ENCODE data around the gene MED12L. TPM values are rescaled to one million over a fixed set of nuclear protein-coding genes. Genes with fewer than 3 reads are reported as not detected.
"Not testable (repeated sequence)": the region's sequence is repeated elsewhere in the genome, so short reads cannot be mapped to it uniquely, and the experiment has no call there.

Gene MED12L
- total RNA-seq: not detected

GRCh38 chr3:151085227-151085888, at the start of gene MED12L:
MED12L (plus strand) TSS chr3:151085664; CDS start chr3:151086927, 1,263 bp downstream.
- DNase-seq: no peak

- DNase-seq: no peak
These were observed 47.6 kb upstream of the MED12L start for GRCh38 chr3:151037746-151038477.

- DNase-seq: no peak
These were observed 40.8 kb upstream of the MED12L start for GRCh38 chr3:151044706-151045105.

GRCh38 chr3:151047636-151048035, 37.8 kb upstream of the MED12L start:
- no peak for DNase-seq

GRCh38 chr3:151051533-151051932, 33.9 kb upstream of the MED12L start:
- DNase-seq: no peak

- no peak for DNase-seq
These were observed 33.1 kb upstream of the MED12L start for GRCh38 chr3:151052346-151052745.

GRCh38 chr3:151052756-151053155, 32.7 kb upstream of the MED12L start:
- DNase-seq: no peak

- no peak for DNase-seq
These were observed 26.7 kb upstream of the MED12L start for GRCh38 chr3:151058740-151059139.

GRCh38 chr3:151062611-151063010, 22.9 kb upstream of the MED12L start:
- no peak for DNase-seq

- DNase-seq: no peak
These were observed 18.3 kb upstream of the MED12L start for GRCh38 chr3:151067158-151067557.

GRCh38 chr3:151072842-151073241, 12.6 kb upstream of the MED12L start:
- DNase-seq: not testable (repeated sequence)

GRCh38 chr3:151074256-151074655, 11.2 kb upstream of the MED12L start:
- no peak for DNase-seq

- DNase-seq: no peak
These were observed 9.4 kb upstream of the MED12L start for GRCh38 chr3:151075869-151076562.

- no peak for DNase-seq
These were observed 8.8 kb upstream of the MED12L start for GRCh38 chr3:151076626-151077025.

- not testable (repeated sequence) for DNase-seq
These were observed 4.4 kb upstream of the MED12L start for GRCh38 chr3:151081082-151081481.

GRCh38 chr3:151082880-151083838, 2.3 kb upstream of the MED12L start:
- DNase-seq: no peak

- no peak for DNase-seq
These were observed 604 bp upstream of the MED12L start for GRCh38 chr3:151084893-151085226.

- no peak for DNase-seq
These were observed 522 bp downstream of the MED12L start for GRCh38 chr3:151085889-151086483.

GRCh38 chr3:151086484-151087456, 1.3 kb downstream of the MED12L start:
- DNase-seq: peak; percentile 42

GRCh38 chr3:151087648-151088047, 2.2 kb downstream of the MED12L start:
- DNase-seq: no peak
